ENCODE results near the gene DDX1.

DNA sequence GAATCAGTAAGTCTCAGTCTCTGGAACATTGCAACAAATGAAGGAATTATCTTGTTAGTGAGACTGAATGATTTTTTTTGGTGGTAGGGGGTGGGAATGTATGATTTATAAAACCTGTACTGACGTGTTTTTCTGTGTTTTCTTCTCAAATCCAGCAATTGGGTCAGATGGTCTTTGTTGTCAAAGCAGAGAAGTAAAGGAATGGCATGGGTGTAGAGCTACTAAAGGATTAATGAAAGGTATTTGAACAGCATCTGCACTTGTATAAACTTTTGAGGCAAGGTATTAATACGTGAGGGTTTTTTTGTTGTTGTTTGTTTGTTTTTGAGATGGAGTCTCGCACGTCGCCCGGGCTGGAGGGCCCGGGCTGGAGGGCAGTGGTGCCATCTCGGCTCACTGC is 10.7 kb downstream of the DDX1 start:
- TF ChIP-seq, protein P1, sequence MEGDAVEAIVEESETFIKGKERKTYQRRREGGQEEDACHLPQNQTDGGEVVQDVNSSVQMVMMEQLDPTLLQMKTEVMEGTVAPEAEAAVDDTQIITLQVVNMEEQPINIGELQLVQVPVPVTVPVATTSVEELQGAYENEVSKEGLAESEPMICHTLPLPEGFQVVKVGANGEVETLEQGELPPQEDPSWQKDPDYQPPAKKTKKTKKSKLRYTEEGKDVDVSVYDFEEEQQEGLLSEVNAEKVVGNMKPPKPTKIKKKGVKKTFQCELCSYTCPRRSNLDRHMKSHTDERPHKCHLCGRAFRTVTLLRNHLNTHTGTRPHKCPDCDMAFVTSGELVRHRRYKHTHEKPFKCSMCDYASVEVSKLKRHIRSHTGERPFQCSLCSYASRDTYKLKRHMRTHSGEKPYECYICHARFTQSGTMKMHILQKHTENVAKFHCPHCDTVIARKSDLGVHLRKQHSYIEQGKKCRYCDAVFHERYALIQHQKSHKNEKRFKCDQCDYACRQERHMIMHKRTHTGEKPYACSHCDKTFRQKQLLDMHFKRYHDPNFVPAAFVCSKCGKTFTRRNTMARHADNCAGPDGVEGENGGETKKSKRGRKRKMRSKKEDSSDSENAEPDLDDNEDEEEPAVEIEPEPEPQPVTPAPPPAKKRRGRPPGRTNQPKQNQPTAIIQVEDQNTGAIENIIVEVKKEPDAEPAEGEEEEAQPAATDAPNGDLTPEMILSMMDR (IDR thresholded peaks at IDR 0.05): no peak
- no peak for TF ChIP-seq EZH2 (IDR thresholded peaks at IDR 0.05)
- no peak for TF ChIP-seq EZH2phosphoT487 (IDR thresholded peaks at IDR 0.05)

All from neural progenitor cell (in vitro differentiated cells).